HG03095 (cell line): Measurements from ENCODE around the gene MTG2.
"Not testable (repeated sequence)": the region's sequence is repeated elsewhere in the genome, so short reads cannot be mapped to it uniquely, and the experiment has no call there.

Source experiments
- ATAC-seq: cut with Tn5 transposase; IDR thresholded peaks from one replicate; pipeline ENCODE4 v1.9.1; 2021; ENCODE audit warnings: moderate library complexity; ENCODE audit not compliant: unreplicated experiment

The MTG2 gene

DNA sequence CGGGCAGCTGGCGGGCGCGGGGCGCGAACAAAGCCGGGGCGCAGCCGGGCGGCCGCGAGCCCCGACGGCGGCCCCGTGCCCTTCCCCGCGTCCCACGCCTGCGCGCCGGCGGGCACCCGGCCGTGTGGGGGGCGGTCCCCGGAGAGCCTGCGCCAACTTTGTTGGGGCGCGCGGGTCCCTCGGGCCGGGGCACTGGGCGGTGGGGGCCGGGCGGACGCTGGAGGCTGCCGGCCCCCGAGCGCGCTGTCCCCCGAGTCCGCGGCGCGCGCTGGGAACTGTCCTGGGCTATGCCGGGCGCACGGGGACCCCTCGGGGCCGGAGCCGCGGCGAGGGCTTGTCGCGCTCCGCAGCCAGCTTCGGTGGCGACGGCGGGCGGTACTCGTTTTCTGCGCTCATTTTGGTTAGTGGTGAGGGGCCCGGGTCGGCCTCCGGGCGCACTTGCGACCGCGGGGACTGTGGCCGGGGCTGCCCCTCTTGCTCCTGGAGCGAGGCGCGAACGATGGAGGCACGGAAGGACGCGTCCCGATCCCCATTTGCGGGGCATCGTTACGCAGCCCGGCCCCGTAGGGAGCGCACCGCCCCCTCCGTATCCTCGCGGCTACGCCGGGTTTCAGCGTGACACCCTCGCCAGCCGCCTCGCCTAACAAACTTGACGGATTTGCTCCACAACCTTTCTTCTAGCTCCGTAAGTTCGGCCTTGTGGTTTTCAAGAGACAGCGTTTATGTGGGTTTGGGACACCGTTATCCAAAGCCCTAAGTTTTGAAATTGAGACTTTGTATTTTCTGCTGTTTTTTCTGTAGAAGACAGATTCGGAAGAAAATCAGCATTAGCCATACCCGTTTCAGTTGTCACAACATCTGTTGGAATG lies 38.6 kb upstream of the MTG2 start:
- ATAC-seq = peak; percentile 28

DNA sequence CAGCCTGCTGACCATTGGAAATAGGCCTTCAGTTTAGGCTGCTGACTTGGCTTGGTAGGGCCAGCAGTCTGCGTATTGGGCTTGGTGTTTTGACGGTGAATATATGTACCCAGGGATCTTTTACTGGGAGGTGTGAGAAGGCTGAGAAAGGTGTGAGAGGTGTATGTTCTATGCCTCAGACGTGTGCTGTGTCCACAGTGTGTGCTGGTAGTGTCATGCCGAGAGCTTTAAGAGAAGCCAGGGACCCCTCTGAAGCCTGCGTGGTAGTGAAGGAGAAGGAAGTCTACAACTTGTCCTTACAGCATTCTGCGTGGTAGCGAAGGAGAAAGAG lies 37.2 kb upstream of the MTG2 start:
- no peak for ATAC-seq

GRCh38 chr20:62146019-62146755 lies 36.6 kb upstream of the MTG2 start:
- ATAC-seq = no peak

GRCh38 chr20:62147125-62147524 lies 35.7 kb upstream of the MTG2 start:
- ATAC-seq = no peak

GRCh38 chr20:62147528-62147927 lies 35.3 kb upstream of the MTG2 start:
- no peak for ATAC-seq

GRCh38 chr20:62148383-62148782 lies 34.4 kb upstream of the MTG2 start:
- ATAC-seq = not testable (repeated sequence)

DNA sequence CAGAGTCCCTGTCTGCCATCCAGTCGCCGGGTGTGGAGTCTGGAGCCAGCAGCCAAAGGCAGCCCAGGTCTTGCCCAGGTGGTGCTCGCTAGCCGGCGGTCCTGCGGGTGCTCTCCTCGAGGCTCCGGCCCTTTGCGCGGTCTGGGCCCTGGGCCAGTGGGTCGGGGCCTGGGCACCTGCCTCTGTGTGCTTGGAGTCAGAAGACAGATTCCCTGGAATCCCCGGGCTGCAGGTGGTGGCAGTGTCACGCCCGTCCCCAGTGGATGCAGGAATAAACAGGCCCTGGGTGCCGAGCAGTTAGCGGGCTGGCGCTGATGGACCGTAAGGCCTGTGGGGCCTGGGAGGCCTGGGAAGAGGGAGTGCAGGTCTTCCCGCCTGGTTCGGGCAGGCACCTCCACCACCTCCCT lies 33.9 kb upstream of the MTG2 start:
- ATAC-seq = no peak

DNA sequence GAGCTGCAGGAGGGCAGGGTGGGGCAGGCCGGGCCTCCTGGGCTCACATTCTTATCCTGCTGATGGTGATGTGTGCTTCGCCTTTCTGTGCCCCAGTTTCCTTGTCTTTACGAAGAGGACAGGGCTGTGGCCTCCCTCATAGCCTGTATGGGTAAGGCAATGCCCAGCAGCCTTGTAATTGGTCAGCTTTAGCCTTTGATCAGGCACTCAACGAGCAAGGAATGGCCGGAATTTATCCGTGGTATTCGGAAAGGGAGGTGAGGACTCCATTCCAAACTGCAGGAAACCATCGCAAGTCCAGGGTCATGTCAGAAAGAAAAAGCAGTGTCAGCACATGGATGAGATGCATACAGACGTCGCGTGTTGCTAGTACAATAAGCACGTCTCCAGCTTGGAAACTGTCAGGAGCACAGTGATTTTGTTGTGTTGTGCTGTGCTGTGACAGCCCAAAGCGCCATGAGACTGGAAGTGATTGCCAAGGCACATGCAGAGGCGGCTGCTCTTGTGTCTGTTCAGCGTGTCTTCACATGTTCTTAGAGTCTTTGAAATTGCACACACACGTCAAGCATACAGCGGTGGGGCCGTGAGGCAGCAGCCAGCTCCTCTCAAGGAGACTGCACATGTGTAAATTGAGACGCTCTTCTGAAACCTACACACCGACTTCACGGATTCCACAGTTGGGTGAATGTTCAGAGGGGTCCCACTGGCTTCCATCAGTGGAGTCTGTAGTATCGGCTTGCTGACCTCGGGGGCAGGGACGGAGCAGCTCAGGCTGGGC lies 33.1 kb upstream of the MTG2 start:
- ATAC-seq = no peak

DNA sequence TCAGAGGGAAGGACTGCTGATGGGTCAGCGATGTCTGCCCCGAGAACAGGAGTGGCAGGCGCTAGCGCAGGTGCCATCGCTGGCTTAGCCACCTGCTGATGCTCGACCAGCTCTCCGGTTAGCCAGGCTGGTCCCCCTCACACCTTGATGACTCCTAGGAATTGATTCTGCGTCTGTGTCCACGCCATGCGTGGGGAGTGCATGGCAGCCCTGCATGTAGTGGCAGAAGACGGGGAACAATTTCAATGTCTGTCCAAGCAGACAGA lies 32.6 kb upstream of the MTG2 start:
- ATAC-seq = no peak

DNA sequence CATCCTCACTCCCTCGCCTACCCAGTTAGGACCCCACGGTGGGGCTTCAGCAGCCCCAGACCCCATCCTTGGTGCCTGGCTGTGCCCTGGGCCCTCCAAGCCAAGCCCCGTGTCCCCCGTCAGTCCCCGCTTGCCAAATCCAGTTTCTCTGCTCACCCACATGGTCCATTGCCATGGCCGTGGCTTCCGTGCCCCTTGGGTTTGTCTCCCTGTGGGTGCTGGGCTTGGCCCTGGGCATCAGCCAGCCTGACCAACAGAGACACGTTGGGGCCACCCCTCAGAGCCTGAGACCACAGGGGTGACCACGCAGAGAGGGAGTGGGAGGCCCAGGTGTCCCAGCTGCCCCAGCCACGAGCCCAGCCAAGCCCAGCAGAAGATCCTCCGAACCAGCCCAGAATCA lies 31.6 kb upstream of the MTG2 start:
- ATAC-seq = no peak

- ATAC-seq = no peak
Observed at GRCh38 chr20:62151835-62152364, 30.9 kb upstream of the MTG2 start.

DNA sequence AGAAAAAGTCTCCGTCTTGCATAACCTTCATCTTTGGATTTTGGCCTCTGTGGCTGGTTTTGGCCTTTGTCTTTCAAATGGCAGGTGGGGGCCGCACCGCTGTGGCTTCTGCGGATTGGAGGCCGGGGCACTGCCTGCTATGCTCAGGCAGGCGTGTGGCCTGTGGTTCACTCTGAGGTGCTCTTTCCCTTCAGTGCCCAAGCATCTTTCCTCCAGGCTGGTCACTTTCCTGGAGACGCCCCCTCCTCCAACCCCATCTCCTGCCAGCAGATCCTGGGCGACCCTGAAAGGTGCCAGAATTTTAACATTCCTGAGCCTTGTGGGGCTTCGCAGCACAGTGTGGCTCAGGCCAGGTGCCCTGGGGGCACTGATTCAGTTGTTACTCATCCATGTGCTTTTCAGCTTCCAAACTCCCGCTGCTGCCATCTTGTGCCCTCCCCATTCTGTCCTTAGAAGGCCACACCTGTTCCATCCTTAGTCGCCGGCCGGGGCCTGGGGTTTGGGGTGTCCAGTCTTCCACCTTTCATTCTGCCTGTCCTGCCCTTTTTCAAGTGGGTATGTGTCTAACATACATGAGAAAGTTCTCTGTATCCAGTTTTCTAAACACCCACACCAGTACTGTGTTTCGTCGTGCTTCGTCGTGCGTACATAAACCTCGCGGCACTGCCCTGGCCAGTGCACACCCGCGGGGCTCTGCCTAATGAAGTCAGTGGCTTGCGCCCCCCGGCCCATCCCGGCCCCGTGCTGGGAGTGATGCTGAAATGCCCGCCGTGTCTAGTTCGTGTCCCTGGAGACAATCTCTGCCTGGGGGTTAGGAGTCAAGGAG lies 27.2 kb upstream of the MTG2 start:
- no peak for ATAC-seq

DNA sequence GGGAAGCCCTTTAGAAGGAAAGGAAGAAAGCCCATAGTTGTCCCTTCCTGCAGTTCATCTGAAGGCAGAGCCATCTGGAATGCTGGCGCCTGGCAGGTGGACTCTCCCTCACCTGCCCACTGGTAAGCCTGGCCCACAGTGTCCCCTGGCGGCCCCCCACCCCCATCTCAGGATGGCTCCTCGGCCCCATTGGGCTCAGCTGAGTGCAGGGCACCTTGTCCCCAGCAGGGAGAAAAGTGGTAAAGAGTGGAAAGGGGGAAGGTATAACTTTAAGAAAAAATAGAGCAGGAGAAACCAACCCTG lies 26.6 kb upstream of the MTG2 start:
- ATAC-seq = no peak

DNA sequence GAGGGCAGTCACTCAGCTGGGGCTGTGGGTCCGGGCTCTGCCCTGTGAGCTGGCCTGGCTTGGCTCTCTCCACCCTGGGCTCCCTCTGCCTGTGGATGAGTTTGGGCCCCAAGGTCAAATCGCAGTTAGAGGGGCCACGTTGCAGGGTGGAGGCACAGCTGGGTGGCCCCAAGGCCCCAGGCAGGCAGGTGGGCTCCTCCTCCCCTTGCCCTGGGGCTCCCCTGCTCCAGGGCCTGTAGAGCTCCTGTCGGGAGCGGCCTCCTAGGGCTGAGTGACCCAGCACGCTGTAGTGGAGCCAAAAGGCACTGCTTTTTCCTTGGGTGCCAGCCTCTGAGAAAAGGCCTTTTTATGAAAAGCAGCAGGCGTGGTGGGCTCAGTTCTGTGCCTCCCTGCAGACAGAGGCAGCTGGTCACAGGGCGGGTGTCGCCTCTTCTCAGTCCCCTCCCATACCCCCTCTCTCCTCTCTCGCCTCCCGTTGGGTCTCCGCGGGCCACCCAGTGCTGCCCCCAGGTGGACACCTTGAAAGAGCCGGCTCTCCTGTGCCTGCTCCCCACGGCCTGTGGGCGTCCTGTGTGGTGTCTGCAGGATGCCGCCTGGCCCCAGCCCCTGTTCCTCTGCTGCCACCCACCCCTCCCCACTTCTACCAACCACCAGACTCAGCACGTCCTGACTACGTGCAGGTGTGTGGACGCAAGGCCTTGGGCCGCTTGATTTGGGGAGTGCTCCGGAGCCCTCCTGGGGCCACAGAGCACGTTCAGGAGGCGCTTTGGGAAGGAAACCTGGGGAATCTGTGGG lies 26.0 kb upstream of the MTG2 start:
- no peak for ATAC-seq

DNA sequence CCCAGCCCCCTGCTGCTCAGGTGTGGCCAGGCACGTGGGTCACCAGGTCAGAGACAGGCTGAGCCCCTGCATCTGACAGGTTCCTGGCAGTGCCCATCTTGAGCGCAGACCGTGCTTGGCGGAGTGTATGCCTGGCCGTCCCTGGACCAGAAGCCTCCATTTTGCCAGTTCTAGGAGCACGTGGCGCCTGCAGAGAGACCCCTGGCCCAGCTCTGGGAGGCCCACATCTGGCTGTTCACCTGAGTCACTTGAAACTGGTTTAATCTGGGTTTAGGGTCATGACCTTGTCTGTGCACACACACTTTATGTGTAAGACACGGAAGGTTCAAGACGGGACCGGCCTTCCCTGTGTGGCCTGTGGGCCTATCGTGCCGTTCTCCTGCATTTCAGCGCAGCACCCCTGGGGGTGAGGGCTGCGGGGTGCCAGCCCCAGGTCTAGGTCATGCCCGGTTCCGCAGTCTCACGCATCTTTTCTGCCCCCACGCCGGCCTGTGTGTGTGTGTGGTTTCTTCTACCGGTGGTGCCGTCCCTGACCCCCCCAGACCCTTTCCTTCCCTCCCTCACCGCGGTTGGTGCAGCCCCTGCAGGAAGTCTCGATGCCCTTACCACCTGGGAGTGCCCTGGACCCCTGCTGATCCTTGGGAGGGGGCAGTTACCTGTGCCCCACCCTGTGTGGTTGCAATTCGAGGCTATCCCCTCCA lies 25.3 kb upstream of the MTG2 start:
- no peak for ATAC-seq

- no peak for ATAC-seq
Observed at GRCh38 chr20:62158088-62158400, 24.8 kb upstream of the MTG2 start.

DNA sequence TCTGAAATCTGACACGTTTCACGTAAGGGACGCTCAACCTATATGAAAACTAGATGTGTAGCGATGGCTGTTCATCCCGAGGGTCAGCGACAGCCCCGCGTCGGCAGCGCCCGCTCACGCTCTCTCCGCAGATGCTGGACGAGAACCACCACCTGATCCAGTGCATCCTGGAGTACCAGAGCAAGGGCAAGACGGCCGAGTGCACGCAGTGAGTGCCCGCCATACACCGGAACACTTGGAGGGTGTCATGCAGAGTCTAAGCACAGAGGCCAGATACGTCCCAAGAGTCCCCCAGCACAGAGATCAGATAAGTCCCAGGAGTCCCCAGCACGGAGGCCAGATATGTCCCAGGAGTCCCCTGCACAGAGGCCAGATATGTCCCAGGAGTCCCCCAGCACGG lies 24.3 kb upstream of the MTG2 start:
- ATAC-seq = no peak

GRCh38 chr20:62159052-62159451 lies 23.8 kb upstream of the MTG2 start:
- no peak for ATAC-seq

- no peak for ATAC-seq
Observed at GRCh38 chr20:62159839-62160238, 23.0 kb upstream of the MTG2 start.

GRCh38 chr20:62160253-62160652 lies 22.6 kb upstream of the MTG2 start:
- no peak for ATAC-seq
